ENCODE results near the gene B4GALNT4.
A peak's percentile ranks its signal among the peaks of the same experiment; 100 is the strongest.
"Not testable (repeated sequence)": the region's sequence is repeated elsewhere in the genome, so short reads cannot be mapped to it uniquely, and the experiment has no call there.

B4GALNT4 gene

DNA sequence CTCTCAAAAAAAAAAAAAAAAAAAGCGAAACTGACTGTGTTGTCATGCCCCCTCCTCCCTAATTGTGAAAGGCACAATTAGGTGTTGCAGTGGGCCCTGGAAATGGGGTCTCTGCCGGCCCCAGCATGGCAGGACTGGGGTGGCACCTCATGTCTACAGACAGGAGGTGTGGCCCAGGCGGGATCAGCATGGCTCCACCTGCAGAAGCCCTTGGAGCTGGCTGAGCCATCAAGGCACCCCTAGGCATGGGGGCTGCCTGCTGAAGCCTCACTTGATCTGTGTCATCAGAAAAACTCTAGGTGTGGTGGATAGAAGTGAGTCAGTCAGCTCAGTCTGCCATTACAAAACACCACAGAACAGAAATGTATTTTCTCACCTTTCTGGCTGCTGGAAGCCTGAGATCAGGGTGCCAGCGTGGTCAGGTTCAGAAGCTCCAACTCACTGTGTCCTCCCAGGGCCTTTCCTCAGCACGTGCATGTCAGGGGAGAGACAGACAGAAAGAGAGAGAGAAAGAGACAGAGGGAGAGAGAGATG, 10.1 kb upstream of the B4GALNT4 start:
- CTCF ChIA-PET = interaction anchor here (1.4 to 8.5 kb wide), 3 partner anchors 99 to 159 kb away, joined by 3 to 64 read pairs (median 3); no protein-coding TSS in a partner anchor
- POLR2A ChIA-PET = interaction anchor here (0.7 kb wide), 1 partner anchor 141 kb away, joined by 7 read pairs; no protein-coding TSS in a partner anchor
- no peak for DNase-seq (ENCODE audit: extremely low spot score)
- no peak for TF ChIP-seq CTCF (IDR thresholded peaks at IDR 0.05; ENCODE audit: control extremely low read depth, extremely low read depth, low read depth, missing control alignments)

DNA sequence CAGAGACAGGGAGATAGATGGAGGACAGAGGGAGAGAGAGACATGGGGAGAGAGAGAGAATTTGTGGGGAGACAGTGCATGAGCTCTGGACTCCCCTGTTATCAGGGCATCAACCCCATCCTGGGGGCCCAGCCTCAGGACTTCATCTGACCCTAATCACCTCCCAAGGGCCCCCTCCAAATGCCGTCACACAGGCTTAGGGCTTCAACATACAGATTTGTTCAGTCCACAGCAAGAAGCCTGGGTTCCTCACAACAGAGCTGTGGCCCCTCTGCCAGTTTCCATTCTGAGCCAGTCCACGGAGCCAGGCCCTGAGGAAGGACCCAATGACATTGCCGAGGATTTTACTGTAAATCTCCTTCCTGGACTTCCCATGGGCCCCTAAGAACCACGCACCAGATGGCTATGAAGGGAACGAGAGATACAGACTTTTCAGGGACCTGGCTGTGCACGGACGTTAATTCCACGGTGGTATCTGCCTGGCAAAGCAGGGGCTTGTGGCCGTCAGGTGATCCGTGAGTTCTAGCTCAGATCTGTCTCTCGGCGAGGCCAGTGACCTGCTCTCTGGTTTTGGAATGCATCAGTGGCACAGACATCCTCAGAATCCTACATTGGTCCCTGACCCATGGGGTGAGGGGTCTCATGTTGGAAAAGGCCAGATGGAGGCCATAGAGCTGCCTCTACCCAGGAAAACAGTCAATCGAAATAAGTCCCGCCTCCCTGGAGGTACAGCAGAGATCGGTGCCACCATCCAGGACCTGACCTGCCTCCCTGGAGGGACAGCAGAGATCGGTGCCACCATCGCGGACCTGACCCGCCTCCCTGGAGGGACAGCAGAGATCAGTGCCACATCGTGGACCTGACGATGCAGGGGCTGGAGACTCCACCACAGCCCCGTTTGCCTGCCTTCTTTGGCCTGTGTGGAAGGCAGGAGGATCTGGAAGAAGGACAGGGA, 8.7 kb upstream of the B4GALNT4 start:
- TF ChIP-seq CTCF (IDR thresholded peaks at IDR 0.05; ENCODE audit: control extremely low read depth, extremely low read depth, low read depth, missing control alignments) = no peak
- CTCF ChIA-PET = interaction anchor here (1.2 to 8.5 kb wide), 7 partner anchors 11 to 145 kb away, joined by 3 to 64 read pairs (median 6); no protein-coding TSS in a partner anchor
- no peak for DNase-seq (ENCODE audit: extremely low spot score)
- POLR2A ChIA-PET = no interaction called here

DNA sequence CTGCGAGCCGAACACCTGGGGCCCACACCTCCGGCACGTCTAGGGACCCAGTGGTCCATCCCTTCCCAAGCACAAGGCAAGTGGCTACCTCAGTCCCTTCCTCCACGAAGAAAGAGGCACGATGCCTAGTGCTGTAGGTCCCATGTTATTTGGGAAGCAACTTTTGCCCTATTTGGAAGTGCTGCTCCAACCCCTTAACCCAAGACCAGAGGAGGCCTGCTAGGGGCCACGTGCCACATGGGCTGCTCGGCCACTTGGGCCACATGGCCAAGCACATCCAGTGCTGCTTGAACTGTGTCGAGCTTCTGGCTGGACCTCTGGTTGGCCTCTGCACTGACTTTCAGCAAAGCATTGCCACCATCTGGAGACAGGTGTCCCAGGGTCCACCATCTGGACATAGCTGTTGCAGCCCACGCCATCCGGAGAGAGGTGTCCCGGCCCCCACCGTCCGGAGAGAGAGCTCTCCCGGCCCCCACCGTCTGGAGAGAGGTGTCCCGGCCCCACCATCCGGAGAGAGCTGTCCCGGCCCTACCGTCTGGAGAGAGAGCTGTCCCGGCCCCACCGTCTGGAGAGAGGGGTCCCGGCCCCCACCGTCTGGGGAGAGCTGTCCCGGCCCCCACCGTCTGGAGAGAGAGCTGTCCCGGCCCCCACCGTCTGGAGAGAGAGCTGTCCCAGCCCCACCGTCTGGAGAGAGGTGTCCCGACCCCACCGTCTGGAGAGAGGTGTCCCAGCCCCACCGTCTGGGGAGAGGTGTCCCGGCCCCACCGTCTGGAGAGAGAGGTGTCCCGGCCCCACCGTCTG, 6.5 kb upstream of the B4GALNT4 start:
- no peak for TF ChIP-seq CTCF (IDR thresholded peaks at IDR 0.05; ENCODE audit: control extremely low read depth, extremely low read depth, low read depth, missing control alignments)
- CTCF ChIA-PET = interaction anchor here (1.1 to 8.5 kb wide), 9 partner anchors 8 to 147 kb away, joined by 3 to 64 read pairs (median 10); no protein-coding TSS in a partner anchor
- DNase-seq (ENCODE audit: extremely low spot score) = no peak
- POLR2A ChIA-PET = no interaction called here

DNA sequence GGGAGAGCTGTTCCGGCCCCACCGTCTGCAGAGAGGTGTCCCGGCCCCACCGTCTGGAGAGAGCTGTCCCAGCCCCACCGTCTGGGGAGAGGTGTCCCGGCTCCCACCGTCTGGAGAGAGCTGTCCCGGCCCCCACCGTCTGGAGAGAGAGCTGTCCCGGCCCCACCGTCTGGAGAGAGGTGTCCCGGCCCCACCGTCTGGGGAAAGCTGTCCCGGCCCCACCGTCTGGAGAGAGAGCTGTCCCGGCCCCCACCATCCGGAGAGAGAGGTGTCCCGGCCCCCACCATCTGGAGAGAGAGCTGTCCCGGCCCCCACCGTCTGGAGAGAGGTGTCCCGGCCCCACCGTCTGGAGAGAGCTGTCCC, 5.9 kb upstream of the B4GALNT4 start:
- ChIA-PET POLR2A (interaction anchor here (0.7 kb wide), 1 partner anchor 43 kb away, joined by 5 read pairs; no protein-coding TSS in a partner anchor), CTCF (interaction anchor here (1.1 to 8.5 kb wide), 12 partner anchors 8 to 147 kb away, joined by 3 to 64 read pairs (median 4); no protein-coding TSS in a partner anchor)
- DNase-seq (ENCODE audit: extremely low spot score) = not testable (repeated sequence)

GRCh38 chr11:363948-364761, 5.1 kb upstream of the B4GALNT4 start:
- DNase-seq (ENCODE audit: extremely low spot score) = no peak
- peak; percentile 68 for TF ChIP-seq CTCF (IDR thresholded peaks at IDR 0.05; ENCODE audit: control extremely low read depth, extremely low read depth, low read depth, missing control alignments)
- ChIA-PET CTCF (interaction anchor here (1.0 to 8.5 kb wide), 12 partner anchors 9 to 148 kb away, joined by 3 to 64 read pairs (median 4); no protein-coding TSS in a partner anchor), POLR2A (interaction anchor here (0.6 to 0.7 kb wide), 4 partner anchors 20 to 1560 kb away, joined by 3 to 5 read pairs (median 4); no protein-coding TSS in a partner anchor)

Measured in GM10248 (cell line).